GM19397 (cell line): ENCODE data around the gene C2CD3.
"Not testable (repeated sequence)": the region's sequence is repeated elsewhere in the genome, so short reads cannot be mapped to it uniquely, and the experiment has no call there.

Experiments used
- ATAC-seq: cut with Tn5 transposase; IDR thresholded peaks from one replicate; pipeline ENCODE4 v1.9.1; 2021; ENCODE audit warnings: mild to moderate bottlenecking, moderate library complexity; ENCODE audit not compliant: unreplicated experiment

Gene C2CD3

DNA sequence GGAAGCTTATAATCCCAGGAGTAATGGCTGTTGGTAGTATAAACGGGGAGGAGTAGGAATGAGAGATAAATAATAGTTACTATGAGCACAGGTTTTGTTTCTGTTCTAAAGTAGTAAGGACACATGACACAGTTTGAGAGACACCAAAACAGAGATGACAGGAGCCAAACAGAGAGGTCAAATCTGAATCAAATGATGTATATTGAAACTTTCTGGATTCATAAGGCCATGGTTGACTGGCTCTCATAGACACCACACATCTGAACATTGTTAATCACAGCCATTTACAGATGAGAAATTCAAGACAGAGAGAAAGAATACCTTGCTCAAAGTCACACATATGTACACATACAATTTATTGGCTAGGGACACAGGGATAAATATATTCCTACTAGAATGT is 98.5 kb downstream of the C2CD3 start:
- no peak for ATAC-seq

DNA sequence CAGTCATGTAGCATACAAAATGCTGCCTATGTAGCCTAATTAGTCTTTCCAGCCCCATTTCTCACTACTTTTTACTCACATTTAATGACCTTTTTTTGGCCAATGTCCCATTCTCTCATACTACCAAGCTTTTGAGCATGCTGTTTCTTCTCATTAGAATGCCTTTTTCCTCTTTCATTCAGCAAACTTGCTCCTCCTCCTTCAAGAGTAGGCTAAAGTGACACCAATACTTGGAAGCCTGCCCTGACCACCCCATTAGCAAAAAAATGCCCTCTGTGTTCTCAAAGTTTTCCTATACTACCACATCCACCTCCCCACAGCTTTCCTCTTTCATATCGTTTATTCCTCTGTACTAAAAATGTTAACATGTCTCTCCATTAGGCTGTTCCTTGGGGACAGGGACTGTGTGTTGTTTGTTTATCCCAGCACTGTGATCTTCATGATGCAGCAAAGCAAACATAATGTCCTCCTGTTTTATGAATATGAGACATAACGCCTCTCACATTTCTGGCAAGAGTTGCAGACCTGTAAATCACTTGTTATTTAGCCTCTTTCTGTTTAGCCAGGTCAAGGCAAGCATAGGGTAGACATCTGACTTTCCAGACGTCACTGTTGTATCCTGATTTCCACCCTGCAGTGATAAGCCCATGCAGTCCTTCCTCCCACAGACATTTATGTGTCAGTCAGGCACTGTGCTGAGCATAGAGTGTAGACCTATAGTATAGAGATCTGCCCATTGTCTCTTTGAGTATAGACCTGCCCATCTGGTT is 99.9 kb downstream of the C2CD3 start:
- ATAC-seq: no peak

DNA sequence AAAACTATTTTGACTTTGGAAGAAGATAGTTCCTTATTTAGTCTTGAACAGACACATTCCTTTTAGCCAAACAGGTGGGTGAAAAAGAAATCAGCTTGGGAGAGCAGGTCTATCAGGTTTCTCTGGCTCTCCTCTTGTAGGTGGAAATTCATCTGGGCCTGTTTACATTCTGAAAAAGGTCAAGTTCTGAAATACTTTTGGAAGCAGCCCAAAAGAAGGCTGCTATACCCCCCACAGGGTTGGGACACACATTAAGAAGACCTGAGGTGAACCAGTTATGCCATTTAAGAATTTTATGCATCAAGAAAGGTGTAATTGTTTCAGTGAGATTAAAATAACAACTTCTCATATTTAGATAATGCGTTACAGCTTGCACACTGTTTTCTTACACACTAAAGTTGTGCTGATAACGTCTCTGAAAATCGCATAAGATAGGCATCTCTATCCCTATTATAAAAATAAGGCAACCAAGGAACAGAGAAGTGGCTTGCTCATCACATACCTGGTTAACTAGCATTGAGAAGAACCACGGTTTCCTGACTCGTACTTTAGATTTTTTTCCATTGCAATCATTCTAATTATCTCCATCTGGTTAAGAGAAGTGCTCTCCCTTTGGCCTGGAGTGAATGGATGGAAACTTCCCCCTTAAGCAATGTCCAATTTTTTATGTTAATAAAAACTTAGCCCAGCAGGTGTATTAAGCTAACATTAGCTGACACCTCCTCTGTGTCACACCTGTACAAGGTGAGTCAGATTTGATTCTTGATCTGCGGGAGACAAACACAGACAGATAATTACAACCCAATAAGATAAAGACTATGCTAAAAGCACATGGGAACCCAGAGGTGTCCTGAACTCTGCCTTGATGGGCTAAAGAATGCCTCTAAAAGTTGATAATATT is 101.4 kb downstream of the C2CD3 start:
- ATAC-seq: no peak

DNA sequence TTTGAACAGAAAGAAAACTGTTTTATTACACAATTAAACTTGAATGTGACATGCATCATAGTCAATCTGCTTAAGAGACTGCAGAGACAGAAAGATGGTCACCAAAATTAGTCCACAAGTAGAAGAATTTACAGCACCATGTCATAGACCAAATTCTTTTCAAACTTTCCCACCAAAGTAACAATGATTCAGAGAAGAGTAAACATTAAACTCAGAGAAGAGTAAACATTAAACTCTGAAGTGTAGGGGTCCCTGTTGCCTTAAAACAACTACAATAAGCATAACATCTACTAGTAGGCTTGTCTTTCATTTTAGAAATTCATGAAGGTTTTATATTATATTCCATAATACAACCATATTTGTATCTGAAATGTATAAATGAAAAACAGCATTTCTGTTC is 104.1 kb downstream of the C2CD3 start:
- ATAC-seq: not testable (repeated sequence)

DNA sequence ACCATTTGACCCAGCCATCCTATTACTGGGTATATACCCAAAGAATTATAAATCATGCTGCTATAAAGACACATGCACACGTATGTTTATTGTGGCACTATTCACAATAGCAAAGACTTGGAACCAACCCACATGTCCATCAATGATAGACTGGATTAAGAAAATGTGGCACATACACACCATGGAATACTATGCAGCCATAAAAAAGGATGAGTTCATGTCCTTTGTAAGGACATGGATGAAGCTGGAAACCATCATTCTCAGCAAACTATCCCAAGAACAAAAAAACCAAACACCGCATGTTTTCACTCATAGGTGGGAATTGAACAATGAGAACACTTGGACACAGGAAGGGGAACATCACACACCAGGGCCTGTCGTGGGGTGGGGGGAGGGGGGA is 105.3 kb downstream of the C2CD3 start:
- ATAC-seq: not testable (repeated sequence)

DNA sequence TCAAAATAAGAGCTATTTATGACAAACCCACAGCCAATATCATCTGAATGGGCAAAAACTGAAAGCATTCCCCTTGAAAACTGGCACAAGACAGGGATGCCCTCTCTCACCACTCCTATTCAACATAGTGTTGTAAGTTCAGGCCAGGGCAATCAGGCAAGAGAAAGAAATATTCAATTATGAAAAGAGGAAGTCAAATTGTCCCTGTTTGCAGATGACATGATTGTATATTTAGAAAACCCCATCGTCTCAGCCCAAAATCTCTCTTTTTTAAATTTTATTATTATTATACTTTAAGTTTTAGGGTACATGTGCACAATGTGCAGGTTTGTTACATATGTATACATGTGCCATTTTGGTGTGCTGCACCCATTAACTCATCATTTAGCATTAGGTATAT is 107.2 kb downstream of the C2CD3 start:
- ATAC-seq: not testable (repeated sequence)

DNA sequence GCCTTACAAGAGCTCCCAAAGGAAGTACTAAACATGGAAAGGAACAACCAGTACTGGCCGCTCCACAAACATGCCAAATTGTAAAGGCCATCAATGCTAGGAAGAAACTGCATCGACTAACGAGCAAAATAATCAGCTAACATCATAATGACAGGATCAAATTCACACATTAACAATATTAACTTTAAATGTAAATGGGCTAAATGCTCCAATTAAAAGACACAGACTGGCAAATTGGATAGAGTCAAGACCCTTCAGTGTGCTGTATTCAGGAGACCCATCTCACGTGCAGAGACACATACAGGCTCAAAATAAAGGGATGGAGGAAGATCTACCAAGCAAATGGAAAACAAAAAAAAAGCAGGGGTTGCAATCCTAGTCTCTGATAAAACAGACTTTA is 109.2 kb downstream of the C2CD3 start:
- ATAC-seq: not testable (repeated sequence)

DNA sequence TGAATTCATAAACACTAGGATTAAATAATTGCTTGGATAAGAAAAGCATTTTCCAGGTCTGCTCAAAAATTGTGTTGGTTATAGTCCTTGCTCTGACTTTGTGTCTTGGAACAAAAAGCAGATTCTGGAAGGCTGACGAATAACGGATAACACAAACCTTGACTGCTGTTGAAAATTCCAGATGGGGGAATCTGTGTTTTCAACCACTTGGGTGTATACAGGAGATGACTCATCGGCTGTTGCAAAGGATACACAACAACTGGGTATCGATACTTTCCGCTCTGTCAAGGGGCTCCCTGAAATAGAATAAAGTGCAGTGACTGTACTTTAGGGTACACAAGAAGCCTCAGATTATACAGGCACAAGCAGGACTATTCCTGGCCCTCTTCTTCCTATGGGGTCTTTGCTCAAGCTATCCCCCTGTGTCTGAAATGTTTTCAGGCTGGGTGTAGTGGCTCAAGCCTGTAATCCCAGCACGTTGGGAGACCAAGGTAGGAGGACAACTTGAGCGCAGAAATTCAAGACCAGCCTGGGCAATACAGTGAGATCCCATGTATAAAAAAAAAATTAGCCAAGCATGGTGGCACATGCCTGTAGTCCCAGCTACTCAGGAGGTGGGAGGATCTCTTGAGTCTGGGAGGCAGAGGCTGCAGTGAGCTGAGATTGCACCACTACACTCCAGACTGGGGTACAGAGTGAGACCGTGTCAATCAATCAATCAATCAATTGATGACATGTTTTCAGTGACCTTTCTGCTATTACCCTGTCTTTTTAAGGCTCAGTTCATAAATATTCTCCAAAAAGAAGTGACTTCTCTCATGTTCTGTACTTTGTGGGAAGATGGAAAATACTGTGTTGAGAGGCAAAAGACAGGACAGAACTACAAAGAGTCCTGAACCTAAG is 113.3 kb downstream of the C2CD3 start:
- ATAC-seq: no peak

DNA sequence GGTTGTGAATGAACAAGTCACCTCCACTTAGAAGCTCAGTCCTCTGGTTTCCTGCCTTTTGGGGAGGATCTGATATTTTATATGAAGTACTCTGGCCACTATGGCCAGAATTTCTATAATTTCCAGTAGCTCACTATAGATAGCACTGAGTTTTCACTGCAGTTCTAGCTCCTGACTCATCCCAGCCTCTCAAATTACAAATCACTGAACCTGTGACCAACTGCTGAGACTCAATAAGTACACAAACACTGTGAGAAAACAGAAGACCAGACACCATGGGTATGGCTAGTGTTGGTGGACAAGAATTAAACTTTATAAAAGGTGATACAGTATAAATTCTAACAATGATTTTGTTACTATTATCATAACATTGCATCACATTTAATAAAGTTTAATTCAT is 114.9 kb downstream of the C2CD3 start:
- ATAC-seq: no peak

DNA sequence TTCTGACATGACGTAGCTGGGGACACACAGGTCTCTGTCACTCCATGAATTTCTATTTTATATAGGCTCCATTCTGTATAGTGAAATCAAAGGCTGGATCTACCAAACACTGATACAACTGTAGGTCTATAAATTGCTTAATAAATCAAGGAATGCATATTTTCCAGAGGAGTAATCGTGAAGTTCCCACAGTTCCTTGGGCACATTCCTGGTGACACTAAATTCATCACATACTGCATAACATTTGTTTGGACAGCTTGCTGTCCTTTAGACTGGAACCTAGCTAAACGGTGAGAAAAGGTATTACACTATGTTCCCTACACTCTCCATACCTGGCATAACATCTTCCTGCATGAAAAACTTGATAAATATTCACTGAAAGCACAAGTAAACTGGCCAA is 120.3 kb downstream of the C2CD3 start:
- ATAC-seq: no peak

DNA sequence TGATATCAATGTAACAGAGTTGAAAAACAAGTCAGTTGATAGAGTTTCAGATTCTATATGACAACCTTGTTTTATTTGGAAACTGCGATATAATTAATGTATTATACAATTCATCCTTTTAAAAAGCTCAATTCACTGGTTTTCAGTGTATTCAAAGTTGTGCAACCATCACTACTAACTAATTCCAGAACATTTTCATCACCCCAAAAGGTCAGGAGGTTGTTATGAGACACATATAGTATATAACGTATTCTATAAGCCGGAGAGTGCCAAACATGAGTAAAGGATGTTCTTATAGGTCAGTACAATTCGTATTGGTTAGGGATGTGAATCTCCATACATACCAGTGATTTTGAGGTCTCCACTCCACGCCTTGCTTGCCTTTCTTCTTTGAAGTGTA is 121.8 kb downstream of the C2CD3 start:
- ATAC-seq: no peak

DNA sequence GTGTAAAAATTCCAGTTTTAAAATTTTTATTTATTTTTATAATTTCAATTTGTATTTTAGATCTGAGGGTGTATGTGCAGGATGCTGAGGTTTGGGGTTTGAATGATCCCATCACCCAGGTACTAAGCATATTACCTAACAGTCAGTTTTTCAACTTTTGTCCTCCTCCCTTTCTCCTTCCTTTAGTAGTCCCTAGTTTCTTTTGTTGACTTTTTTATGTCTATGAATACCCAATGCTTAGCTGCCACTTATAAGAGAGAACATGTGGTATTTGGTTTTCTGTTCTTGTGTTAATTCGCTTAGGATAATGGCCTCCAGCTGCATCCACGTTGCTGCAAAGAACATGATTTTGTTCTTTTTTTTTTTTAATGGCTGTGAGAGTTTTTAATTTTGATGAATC is 126.3 kb downstream of the C2CD3 start:
- no peak for ATAC-seq

DNA sequence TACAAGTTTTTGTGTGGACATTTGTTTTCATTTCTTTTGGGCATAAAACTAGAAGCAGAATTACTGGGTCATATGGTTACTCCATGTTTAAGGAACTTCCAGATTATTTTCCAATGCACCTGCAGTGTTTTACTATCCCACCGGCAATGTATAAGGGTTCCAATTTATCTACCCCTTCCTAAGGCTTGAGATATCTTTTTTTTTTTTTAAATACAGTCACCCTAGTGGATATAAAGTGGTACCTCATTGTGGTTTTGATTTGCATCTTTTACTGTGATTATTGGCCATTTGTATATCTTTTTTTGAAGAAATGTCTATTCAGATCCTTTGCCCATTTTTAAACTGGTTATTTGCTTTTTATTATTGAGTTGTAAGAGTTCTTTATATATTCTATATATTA is 127.4 kb downstream of the C2CD3 start:
- ATAC-seq: no peak

DNA sequence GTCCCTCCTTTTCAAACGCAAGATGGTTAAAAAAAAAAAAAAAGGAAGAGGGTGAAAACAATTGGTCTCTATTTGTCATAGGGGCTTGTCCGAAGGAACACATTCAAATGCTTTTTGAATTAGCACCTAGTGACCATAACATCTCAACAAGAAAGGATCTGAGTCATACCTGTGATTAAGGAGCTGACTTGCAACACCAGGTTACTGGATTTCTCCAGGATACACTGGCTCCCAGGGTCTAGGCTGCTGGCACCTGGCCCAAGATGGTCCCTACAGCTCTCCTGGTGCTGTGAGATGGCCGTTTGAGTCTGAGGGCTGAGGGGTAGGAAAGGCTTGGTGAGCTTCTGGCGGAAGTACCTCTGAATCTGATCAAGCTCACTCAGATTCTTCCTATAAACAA is 133.5 kb downstream of the C2CD3 start:
- no peak for ATAC-seq

DNA sequence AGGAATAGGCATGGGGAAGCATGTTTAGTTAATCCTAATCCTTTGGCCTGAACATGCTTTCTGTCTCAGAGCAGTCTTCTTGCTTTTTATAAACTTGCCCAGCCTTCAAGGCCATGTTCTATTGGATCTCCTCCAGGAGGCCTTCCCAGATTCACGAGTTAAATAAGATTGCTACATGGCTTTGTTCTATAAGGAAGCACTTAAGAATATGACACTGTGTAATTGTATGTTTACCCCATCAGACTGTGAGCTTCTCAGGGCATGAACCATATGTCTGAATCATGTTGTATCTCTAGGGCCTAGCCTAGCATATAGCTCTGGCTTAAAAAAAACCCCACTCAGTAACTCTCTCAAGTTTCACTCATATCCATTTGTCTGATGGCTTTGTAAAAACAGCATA is 135.5 kb downstream of the C2CD3 start:
- no peak for ATAC-seq

DNA sequence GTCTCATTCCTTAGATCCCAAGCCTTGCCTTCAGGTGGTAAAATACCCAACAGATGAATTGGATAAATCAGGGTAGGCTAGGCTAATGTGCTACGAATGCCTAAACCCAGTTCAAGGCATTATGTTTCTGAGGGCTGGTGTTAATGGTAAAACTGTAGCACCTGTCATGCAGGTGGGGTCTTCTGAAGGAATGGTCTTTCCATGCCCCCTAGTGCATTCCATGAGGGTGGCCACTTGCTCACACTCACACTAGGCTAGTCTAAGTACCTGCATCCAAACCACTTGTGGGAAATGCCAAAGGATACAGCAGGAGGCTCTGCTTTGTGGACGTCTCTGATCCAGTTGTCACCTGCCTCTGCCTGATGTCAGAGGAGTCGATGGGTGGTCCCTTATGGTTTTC is 137.8 kb downstream of the C2CD3 start:
- no peak for ATAC-seq

DNA sequence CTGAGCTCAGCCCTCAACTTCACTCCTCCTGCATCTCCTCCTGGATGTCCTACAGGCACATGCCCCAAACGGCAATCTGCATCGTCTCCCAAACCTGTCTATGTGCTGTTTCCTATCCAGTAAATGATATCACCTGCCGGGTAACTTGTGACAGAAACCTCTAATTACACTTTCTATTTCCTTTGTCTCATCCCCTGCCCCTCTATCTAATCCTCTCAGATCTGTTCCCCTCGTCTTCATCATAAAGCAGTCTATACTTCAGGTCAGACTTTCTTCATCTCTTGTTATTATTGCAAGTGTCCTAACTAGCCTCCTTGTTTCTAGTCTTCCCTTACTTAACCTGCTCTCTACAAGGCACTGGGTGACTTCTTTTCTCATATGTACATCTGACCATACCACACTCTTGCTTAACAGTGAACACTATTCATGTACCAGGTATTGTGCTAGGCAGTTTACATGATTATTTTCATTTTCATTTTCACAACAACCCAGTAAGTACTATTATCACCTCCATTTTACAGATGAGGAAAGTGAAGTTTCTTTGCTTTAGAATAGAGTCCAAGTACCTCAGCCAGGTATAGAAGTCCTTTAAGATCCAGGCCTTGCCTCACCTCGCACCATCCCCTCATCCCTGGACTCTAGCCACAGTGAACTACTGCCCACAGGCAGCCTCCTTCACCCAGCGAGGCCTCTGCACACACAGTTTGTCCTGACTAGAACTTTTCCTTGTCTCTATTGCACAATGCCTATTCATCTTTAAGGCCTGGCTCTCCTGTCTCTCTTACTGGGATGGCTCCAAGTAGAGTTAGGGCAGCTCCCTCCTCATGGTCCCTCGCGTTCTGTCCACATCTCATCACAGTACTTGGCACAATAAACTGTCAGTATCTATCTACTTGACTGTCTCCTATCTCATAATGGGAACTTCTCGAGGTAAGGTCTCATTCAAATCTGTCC is 139.8 kb downstream of the C2CD3 start:
- no peak for ATAC-seq

DNA sequence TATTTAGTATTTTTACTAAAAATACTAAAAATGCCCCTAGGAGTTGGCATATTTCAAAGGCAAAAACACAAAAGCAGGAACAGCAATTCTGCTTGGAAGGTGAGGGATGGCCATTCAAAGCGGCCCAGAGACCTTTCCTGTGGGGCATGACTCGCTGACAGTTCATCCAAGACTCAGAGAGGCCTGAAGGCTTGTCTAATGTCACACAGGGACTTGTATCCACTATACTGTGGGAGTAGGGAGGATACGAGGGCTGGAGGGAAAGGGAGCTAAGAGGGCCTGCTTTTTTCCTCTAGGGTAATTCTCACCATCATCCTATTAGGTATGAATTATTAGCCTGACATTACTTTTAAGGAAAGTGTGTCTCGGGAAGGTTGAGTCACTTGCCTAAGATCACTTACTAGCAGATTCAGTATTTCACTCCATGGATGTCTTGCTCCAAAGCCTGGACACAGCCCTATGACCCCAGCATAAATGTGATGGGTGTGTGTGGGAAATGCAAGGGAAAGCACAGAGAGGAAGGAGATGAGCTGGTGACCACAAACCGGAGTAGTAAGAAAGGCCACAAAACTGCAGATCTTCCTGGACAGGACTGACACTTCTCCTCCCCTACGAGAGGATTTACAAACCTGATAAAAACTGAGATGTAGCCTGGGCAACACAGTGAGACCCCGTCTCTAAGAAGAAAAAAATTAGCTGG is 145.2 kb downstream of the C2CD3 start:
- no peak for ATAC-seq

DNA sequence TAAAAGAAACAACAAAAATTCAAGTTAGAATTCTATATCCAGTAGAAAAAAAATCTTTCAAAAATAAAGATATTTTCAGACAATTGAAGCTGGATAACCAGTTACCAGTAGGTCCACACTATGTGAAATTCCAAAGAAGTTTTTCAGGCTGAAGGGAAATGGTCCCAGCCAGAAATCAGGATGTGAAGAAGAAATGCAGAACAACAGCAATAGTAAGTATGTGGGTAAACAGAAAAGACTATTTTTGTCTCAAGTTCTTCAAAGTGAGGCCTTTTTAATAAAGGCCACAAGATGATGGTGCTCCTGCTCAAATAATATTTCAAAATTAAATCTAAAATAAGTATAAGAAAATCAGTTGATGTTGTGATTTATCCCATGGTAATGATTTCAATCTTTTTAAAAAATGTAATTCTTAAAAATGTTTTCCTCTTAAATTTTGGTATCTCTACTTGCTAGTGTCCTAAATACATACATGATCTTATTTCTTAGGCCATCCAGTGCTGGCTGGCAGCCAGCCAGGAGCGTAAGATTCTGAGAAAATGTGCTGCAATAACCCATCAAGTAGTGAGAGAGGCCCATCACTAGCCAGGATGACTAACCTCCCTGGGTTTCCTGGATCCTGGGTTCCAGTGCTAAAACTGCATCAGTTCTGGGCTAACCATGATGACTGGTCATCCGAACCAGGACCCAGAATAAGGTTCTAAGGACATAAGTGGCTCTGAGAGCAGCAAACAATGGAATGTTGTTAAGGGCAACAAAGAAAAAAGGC is 146.4 kb downstream of the C2CD3 start:
- no peak for ATAC-seq
